Lung microvascular endothelial cell (primary cell): ENCODE data around the gene SLC40A1. TPM values are rescaled to one million over a fixed set of nuclear protein-coding genes. Genes with fewer than 3 reads are reported as not detected.
A peak's percentile ranks its signal among the peaks of the same experiment; 100 is the strongest.
"Not testable (repeated sequence)": the region's sequence is repeated elsewhere in the genome, so short reads cannot be mapped to it uniquely, and the experiment has no call there.

ENCODE experiments used
- DNase-seq, 2 donors: peaks; one replicate each; pipeline versions ENCODE4 v3.0.0 to v3.0.0-alpha.2; 2010; ENCODE audit warnings: low read depth in 2 of 2
- total RNA-seq: library from RNA; depleted of rRNA; stranded (reverse); fragments of >200 nt; gene quantifications from 2 replicates; pipeline ENCODE4 v1.2.1, GENCODE V29; 2014

Gene SLC40A1
- total RNA-seq, result 100 and 283 TPM in 2 replicates

DNA sequence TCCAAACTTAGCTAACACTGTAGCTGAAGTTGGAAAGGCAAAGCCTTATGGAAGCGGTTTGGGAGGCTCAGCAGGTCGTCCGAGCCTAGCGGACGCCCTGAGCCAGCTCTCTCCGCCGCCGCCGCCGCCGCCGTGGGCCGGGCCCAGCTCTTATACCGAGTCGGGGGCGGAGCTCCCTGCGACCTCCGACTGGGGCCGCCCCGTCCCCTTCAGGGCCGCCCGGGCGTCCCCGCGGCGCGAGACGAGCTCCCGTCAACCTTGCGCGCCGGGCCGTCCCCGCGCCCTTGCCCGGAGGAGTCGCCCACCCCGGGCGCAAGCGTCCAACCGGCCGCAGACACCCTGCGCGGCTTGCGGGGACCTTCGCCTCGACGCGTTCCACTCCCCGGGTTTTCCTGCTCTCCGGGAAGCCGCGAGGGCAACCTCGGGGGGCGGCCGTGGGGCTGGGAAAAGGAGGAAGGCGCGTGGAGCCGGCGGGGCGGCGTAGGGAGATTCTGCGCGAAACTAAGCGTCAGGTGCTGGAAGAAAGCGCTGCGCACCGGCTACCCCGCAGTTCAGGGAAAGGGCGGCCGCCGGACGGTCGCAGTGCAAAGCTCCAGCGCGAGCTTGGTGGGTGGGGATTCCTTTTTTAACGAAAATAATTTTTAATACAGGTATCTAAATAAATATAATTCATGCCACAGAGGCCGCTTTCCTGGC is at the start of gene SLC40A1:
Gene SLC40A1, minus strand, starts transcription at position 129 of the 696 bp plus-strand sequence. CDS start 326 bp downstream, outside the sequence.
- peak; percentile 48 to 91 for DNase-seq

DNA sequence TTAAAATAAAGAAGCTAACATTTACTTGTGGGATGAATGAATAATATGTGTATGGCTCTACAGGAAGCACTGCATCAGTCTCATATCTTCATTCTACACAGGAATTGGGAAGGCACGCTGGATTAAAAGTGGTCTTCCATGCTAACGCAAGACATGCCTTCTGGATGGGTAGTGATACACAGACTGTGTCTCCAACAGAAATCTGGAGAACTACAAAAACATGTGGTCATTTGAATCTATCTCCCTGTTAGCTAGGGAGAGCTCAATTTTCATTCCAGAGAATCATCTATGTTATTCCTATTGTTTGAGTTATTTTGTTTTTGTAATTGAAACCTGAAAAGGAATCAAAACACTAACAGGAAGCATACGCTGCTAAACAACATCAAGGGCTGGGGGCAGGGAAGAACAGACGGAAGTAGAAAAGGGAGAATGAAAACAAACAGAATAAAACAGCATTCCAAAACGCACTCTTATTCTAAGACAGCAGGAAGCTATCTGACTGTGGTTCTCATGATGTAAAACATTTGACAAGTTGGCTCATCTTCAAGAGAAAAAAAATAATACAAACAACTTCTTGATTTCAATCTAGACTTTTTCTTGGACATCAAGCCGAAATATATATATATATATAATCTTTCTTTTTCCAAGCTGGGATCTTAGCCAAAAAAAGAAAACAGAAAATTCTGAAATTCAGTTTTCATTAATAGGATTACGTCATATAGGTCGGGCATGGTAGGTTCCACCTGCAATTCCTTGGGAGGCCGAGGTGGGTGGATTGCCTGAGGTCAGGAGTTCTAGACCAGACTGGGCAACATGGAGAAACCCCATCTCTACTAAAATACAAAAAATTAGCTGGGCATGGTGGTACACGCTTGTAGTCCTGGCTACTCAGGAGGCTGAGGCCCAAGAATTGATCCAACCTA is 49.2 kb upstream of the SLC40A1 start:
- peak; percentile 15 to 45 for DNase-seq

DNA sequence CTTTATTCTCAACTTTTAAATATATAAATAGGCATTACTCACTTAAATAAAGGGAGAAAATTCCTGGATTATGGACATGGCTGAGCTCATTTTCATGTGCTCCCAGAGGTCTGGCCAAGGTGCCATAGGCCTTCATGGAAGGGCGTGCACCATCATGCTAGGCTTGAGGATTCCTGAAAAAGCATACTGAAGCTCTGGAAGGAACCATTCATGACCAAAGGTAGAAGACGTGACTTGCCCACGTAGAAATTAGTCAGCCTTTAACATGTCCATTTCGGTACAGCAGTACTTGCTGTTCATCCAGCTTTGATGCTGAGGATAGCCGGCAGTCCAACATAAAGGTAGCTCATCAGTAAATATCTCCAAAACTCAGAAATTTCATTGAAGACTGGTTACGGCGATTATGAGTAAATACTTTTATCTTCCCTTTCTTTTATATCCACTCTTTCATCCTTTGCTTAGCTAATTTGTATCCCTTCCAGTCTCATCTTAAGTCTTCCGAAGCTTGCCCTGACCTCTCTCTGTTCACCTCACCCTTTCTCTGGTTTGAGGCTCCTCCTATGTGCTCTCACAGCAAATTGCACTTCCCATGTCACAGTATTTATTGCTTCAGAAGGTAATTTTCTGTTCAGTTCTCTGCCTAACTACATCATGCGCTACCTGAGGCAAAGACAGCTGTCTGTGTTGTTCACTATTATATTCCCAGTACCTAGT is 48.4 kb upstream of the SLC40A1 start:
- no peak for DNase-seq

DNA sequence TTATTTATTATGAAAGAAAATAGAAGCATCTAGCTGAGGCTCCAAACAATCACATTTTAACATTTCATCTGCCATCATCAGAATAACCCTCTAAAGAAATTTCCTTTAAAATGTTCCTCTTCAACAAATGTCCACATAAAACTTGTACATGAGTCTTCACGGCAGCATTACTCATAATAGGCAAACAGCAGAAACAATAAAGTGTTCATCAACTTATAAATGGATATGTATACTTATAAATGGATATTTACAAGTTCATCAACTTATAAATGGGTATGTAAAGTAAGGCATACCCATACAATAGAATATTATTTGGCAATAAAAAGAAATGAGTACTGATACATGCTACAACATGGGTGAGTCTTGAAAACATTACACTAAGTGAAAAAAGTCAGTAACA is 47.2 kb upstream of the SLC40A1 start:
- no peak for DNase-seq

DNA sequence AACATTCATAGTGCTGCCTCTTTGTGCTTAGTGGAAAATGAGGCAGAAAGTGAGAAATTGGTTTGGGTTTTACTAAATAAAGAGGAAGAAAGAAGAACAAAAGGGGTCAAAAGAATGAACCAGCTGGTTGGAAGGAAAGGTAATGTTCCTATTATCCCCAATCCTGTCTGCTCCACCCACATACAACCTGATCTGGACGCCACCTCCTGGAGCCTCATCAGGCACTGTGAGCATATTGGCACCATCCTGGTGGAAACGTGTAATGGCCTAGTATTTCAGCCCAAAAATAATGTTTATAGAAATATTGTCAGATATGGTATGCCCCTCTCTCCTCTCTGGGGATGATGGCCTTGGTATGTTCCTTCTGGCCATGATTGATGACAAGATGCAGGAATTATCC is 45.0 kb upstream of the SLC40A1 start:
- DNase-seq, result no peak

DNA sequence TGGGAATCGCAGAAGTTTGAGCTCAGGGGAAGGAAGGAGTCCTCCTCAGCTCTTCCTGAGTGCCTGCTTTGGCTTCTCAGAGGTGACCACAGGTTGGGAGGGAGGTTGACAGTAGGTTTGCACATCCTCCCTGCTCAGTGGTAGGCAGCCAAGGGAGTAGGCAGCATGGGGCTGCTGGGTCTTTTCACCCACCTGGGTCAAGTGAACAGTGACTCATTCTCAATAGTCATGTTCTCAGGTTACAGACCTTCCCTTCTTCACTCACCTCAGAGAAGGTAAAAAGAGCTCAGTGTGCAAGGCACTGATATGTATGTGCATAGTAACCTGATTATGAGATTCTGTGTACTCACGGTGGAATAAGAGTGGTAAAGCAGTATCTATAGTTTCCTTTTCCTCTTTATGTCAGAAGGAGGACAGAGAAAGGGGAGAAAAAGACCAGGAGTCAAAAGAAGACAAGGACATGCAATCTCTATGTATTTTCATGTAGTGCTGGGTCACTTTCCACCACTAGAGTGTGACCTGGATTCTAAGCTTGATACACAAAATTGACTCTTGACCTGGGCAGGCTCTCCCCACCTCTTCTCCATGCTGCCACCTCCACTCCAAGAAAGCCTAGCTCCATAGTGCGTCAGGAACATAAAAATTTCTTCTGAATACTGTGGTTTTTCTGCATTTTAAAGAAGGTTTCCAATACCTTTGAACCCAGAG is 44.2 kb upstream of the SLC40A1 start:
- no peak for DNase-seq

DNA sequence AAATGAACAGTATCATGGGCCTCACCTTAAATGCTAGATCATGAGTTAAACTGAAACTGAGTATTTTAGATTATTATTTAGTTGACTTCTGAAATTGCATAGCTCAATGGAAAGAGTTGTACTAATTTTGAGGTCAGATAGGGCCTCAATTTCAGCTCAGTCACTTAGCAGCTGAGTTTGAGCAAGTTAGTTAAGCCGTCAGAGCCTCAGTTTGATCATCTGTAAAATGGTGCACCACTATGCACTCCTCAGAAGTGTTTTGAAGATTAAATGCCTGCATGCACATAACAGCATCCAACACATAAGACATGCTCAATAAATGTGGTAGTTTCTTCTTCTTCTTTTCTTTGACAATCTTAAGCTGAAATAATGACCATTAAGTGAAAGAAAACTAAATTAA is 42.5 kb upstream of the SLC40A1 start:
- no peak for DNase-seq

DNA sequence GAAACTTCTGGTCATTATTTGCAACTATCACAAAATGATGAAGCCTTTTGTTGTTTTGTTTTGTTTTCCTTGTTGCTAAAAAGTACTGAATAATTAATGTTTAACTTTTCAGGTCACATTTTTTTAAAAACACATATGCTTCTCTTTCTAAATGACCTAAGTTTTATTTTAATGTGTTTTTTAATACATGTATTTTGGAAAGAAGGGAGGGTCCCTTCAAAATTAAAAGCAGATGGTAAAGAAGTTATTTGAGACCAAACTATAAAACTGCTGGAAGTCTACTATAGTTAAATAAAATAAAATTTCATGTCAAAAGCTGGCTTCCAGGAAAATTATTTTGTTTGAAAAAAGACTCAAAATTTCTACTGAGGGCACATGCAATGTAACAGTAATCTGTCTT is 41.2 kb upstream of the SLC40A1 start:
- DNase-seq, result no peak

GRCh38 chr2:189618197-189618596 is 37.6 kb upstream of the SLC40A1 start:
- no peak for DNase-seq

DNA sequence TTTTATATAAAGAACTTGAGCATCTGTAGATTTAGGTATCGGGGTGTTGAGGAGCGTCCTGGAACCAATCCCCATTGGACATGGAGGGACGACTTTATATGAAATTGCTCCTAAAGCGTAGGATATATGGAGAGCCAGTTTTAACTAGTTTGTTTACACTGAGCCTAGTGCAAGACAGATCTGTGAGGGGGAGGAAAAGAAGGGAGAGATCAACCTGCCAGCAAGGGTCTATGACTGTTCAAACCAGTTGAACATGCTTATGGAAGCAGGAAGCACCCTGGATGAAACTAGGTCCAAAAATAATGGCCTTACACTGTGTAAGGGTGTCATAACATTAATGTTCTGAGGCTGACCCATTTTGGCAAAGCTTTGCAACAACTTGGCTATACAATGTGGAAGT is 34.0 kb upstream of the SLC40A1 start:
- DNase-seq, result no peak

GRCh38 chr2:189613650-189614420 is 33.2 kb upstream of the SLC40A1 start:
- DNase-seq, result peak; percentile 30 to 51

DNA sequence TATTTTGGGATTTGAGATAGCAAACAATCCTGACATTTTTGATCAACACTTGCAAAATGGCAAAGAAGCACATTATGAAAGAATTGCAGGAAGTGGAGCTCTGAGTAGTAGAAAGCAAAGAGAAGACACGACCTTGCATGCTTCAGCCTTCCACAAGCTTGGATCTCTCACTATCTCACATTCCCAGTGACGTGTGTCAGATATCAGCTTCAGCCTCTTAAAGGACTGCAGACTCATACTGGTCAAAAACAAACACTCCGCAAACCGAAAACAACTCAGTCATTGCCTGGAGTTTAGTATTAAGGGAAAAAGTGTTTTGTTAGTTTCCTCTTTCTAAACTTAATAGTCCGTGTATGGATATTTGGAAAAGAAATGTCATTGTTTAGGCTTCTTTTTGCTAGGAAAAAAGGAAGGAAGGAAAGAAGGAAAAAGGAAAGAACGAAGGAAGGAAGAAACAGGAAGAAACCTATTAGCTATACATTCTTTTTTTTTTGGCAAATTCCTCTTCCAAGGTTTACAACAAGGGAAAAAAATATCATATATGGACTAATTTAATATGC is 32.6 kb upstream of the SLC40A1 start:
- DNase-seq, result peak; percentile 35 to 87

- no peak for DNase-seq
Observed at GRCh38 chr2:189610700-189611099, 30.1 kb upstream of the SLC40A1 start.

DNA sequence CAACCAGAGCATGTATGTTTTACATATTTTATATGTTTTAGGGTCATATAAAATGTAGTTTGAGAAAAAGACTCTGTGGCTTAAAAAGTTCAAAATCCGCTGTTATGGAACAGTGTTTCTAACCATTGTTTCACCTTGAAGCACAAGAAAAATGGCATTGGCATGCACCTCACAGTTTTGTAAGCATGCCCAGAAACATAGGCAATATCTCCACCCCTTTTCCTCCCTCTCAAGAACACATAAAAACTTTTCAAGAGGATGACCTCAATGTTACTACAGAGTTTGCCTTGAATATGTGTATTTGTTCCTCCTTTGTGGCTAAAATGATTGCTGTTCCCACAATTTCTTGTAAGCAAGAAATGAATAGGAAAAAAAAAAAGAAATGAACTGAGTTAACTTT is 29.3 kb upstream of the SLC40A1 start:
- no peak for DNase-seq

DNA sequence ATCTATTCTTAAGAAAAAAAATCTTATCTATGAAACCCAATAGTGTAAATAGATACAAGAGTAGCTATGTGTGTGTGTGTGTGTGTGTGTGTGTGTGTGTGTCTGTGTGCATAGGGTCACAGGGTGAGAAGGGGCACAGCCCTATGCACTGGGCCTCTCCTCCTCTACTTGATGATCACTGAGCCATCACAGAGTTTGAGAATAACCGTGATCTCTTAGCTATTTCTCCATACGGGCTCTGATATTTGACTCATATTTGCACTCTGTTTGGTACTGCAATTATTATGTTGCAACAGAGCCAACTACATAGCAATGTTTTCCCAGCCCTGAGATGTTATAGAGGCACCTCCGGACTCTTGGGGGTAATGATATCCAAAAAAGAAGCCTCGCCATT is 28.8 kb upstream of the SLC40A1 start:
- no peak for DNase-seq

- DNase-seq, result no peak
Observed at GRCh38 chr2:189608795-189609422, 28.3 kb upstream of the SLC40A1 start.

DNA sequence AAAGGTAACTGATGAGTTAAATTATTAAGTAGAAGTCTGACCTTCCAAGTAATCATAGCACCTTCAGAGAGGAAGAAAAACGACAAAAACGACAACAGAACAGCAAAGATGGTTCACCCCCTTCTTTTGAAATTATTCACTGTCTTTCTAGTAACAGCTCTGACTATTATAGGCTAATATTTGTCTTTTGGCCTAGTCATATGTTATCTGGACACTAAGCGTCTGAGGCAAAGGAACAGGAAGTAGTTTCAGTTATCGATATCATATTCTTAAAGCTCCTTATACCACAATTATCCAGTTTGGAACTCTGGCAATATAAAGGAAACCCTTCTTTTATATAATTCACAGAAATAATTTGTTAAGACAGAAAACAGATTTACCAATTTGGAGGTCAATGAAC is 27.6 kb upstream of the SLC40A1 start:
- no peak for DNase-seq

DNA sequence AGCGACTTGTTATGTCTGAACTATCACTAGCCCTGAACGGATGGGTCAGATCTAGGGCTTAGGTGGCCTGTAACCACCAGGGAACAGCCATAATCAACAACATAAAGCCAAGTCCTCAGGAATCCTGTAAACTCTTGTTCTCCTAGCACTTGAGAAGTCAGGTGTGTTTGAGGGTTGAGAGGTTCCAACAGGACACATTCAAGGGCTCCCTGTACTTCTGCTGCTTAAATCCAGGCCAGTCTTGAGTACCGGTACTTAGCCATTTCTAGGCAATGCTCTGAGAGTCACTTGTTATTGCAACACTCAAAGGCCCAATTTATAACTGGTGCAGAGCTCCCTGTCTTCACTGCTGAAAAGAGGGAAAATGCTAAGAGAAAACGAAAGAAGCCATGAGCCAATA is 21.6 kb upstream of the SLC40A1 start:
- DNase-seq, result no peak

- DNase-seq, result not testable (repeated sequence)
Observed at GRCh38 chr2:189601652-189602051, 21.1 kb upstream of the SLC40A1 start.

- DNase-seq, result peak in 1 of 2 donors; percentile 51
Observed at GRCh38 chr2:189601043-189601442, 20.5 kb upstream of the SLC40A1 start.
